LNCaP clone FGC (cell line): ENCODE data around the gene AMY1C.

Experiments
- DNase-seq: peaks from one replicate; pipeline ENCODE4 v3.0.0-alpha.2; 2011; ENCODE audit warnings: low read depth
- H3K4me3 ChIP-seq: 2 replicates; pipeline ENCODE4 v1.5.1; 2011; ENCODE audit warnings: mild to moderate bottlenecking, low read depth, low read length, control low read depth
- TF ChIP-seq, protein P1 (sequence below): IDR thresholded peaks from 2 replicates; pipeline ENCODE4 v1.5.1; 2012; ENCODE audit warnings: mild to moderate bottlenecking; ENCODE audit not compliant: control insufficient read depth, insufficient read depth; ENCODE audit errors: extremely low read depth

AMY1C gene

DNA sequence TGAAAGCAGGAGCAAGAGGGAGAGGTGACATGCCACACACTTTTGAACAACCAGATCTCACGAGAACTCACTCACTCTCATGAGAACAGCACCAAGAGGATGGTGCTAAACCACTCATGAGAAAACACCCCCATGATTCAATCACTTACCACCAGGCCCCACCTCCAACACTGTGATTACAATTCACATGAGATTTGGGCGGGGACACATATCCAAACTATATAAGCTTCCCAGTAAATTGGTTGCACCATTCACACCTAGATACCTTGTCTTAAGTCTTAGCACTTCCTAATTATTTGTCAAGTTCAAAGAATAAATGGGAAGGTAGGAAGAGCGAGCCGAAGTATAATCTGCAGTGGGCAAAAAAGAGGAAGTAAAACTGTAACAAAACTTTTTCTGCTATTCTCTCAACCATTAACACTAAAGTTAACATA, 34.3 kb downstream of the AMY1C start:
- no peak overlapping the region for H3K4me3 ChIP-seq
- TF ChIP-seq, protein P1, sequence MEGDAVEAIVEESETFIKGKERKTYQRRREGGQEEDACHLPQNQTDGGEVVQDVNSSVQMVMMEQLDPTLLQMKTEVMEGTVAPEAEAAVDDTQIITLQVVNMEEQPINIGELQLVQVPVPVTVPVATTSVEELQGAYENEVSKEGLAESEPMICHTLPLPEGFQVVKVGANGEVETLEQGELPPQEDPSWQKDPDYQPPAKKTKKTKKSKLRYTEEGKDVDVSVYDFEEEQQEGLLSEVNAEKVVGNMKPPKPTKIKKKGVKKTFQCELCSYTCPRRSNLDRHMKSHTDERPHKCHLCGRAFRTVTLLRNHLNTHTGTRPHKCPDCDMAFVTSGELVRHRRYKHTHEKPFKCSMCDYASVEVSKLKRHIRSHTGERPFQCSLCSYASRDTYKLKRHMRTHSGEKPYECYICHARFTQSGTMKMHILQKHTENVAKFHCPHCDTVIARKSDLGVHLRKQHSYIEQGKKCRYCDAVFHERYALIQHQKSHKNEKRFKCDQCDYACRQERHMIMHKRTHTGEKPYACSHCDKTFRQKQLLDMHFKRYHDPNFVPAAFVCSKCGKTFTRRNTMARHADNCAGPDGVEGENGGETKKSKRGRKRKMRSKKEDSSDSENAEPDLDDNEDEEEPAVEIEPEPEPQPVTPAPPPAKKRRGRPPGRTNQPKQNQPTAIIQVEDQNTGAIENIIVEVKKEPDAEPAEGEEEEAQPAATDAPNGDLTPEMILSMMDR: no peak
- no peak for DNase-seq

GRCh38 chr1:103788377-103788776, 38.7 kb downstream of the AMY1C start:
- H3K4me3 ChIP-seq: no peak overlapping the region
- DNase-seq: no peak
- TF ChIP-seq, protein P1: peak; percentile 45

- no peak overlapping the region for H3K4me3 ChIP-seq
- TF ChIP-seq, protein P1: no peak
- DNase-seq: no peak
These were observed 40.5 kb downstream of the AMY1C start for GRCh38 chr1:103790172-103790571.
